Stimulated activated naive CD8-positive, alpha-beta T cell treated with anti-CD3 and anti-CD28 coated beads, Interleukin-15, amount 100 ng/mL, for 72 hours (primary cell): ENCODE results near the gene LBHD2.
"Not testable (repeated sequence)": the region's sequence is repeated elsewhere in the genome, so short reads cannot be mapped to it uniquely, and the experiment has no call there.

Source experiments
- ATAC-seq: fragments of 150-1000 bp; cut with Tn5 transposase; 2 replicates; pipeline ENCODE4 v1.10.0; 2021; ENCODE audit warnings: mild to moderate bottlenecking, moderate library complexity
- DNase-seq, 2 donors: peaks; one replicate each; pipeline ENCODE4 v3.0.0; 2021 to 2022
- H3K27ac Mint-ChIP-seq, 2 donors: one replicate each; pipeline ENCODE4 v1.8.0; 2022; ENCODE audit warnings: mild to moderate bottlenecking in 2 of 2, mixed read lengths in 2 of 2, moderate library complexity in 2 of 2
- H3K27me3 Mint-ChIP-seq: one replicate; pipeline ENCODE4 v1.8.0; 2022; ENCODE audit warnings: mixed read lengths
- H3K4me1 Mint-ChIP-seq: one replicate; pipeline ENCODE4 v1.8.0; 2022; ENCODE audit warnings: mild to moderate bottlenecking, mixed read lengths
- H3K4me3 Mint-ChIP-seq, 2 donors: one replicate each; pipeline ENCODE4 v1.8.0; 2022; ENCODE audit warnings: mild to moderate bottlenecking in 2 of 2, mixed read lengths in 2 of 2, moderate library complexity in 1 of 2
- H3K9me3 Mint-ChIP-seq, 2 donors: one replicate each; pipeline ENCODE4 v1.8.0; 2022; ENCODE audit warnings: mixed read lengths in 2 of 2

Gene LBHD2

GRCh38 chr14:103117499-103117898 is 33.5 kb downstream of the LBHD2 start:
- peaks cover 23% of the 10 kb centered on the region for H3K27me3 Mint-ChIP-seq
- not testable (repeated sequence) for DNase-seq, H3K9me3 Mint-ChIP-seq, H3K27ac Mint-ChIP-seq, H3K4me3 Mint-ChIP-seq, ATAC-seq
- peaks cover 12% of the 10 kb centered on the region for H3K4me1 Mint-ChIP-seq

GRCh38 chr14:103118018-103118662 is 34.1 kb downstream of the LBHD2 start:
- peaks cover 8% of the 10 kb centered on the region for H3K4me1 Mint-ChIP-seq
- no peak overlapping the region for H3K4me3 Mint-ChIP-seq
- no peak for DNase-seq
- H3K9me3 Mint-ChIP-seq, result no peaks in the 10 kb centered on the region
- H3K27ac Mint-ChIP-seq, result no peak overlapping the region
- no peak for ATAC-seq
- H3K27me3 Mint-ChIP-seq, result peaks cover 29% of the 10 kb centered on the region

GRCh38 chr14:103118663-103119404 is 34.8 kb downstream of the LBHD2 start:
- ATAC-seq (no peak), DNase-seq (no peak)
- Mint-ChIP-seq H3K27ac (no peak overlapping the region), H3K9me3 (no peaks in the 10 kb centered on the region), H3K4me3 (no peak overlapping the region), H3K27me3 (peaks cover 32% of the 10 kb centered on the region), H3K4me1 (peaks cover 9% of the 10 kb centered on the region)

GRCh38 chr14:103119527-103119926 is 35.5 kb downstream of the LBHD2 start:
- not testable (repeated sequence) for H3K27ac Mint-ChIP-seq, H3K4me3 Mint-ChIP-seq, ATAC-seq, H3K9me3 Mint-ChIP-seq, DNase-seq
- Mint-ChIP-seq H3K27me3 (peaks cover 39% of the 10 kb centered on the region), H3K4me1 (peaks cover 13% of the 10 kb centered on the region)

- H3K4me3 Mint-ChIP-seq, result no peak overlapping the region
- peaks cover 13% of the 10 kb centered on the region for H3K4me1 Mint-ChIP-seq
- DNase-seq, result no peak
- peaks cover 49% of the 10 kb centered on the region for H3K27me3 Mint-ChIP-seq
- ATAC-seq, result no peak
- H3K27ac Mint-ChIP-seq, result no peak overlapping the region
- no peaks in the 10 kb centered on the region for H3K9me3 Mint-ChIP-seq
Observed at GRCh38 chr14:103121121-103121845, 37.3 kb downstream of the LBHD2 start.

- no peak for ATAC-seq
- Mint-ChIP-seq H3K9me3 (no peaks in the 10 kb centered on the region), H3K27me3 (peaks cover 49% of the 10 kb centered on the region), H3K27ac (no peak overlapping the region), H3K4me3 (peak overlapping the region; percentile 35 to 44), H3K4me1 (peaks cover 13% of the 10 kb centered on the region)
- no peak for DNase-seq
Observed at GRCh38 chr14:103121846-103122584, 38.0 kb downstream of the LBHD2 start.

GRCh38 chr14:103122585-103122946 is 38.6 kb downstream of the LBHD2 start:
- Mint-ChIP-seq H3K27ac (no peak overlapping the region), H3K4me3 (peak overlapping the region; percentile 35 to 72), H3K27me3 (peaks cover 49% of the 10 kb centered on the region), H3K9me3 (no peaks in the 10 kb centered on the region), H3K4me1 (peaks cover 13% of the 10 kb centered on the region)
- ATAC-seq (peak; percentile 9), DNase-seq (no peak)

- Mint-ChIP-seq H3K4me3 (peak within 1 kb of the TSS; percentile 37 to 72), H3K9me3 (no peaks in the 10 kb centered on the region), H3K27me3 (peaks cover 49% of the 10 kb centered on the region), H3K4me1 (peaks cover 13% of the 10 kb centered on the region), H3K27ac (peak within 1 kb of the TSS in 1 of 2 donors; percentile 80)
- DNase-seq (no peak), ATAC-seq (peak; percentile 33)
Observed at GRCh38 chr14:103122947-103123633, 39.1 kb downstream of the LBHD2 start, which contains the start of gene TNFAIP2. TNFAIP2 (plus strand) TSS chr14:103123461; CDS start chr14:103126458, 2,997 bp downstream.

GRCh38 chr14:103123634-103124500 is 39.9 kb downstream of the LBHD2 start:
- peaks cover 49% of the 10 kb centered on the region for H3K27me3 Mint-ChIP-seq
- ATAC-seq (peak; percentile 26), DNase-seq (no peak)
- H3K27ac Mint-ChIP-seq, result peak overlapping the region in 1 of 2 donors; percentile 80
- peaks cover 13% of the 10 kb centered on the region for H3K4me1 Mint-ChIP-seq
- H3K9me3 Mint-ChIP-seq, result no peaks in the 10 kb centered on the region
- peak overlapping the region; percentile 37 to 60 for H3K4me3 Mint-ChIP-seq

- Mint-ChIP-seq H3K4me1 (peaks cover 13% of the 10 kb centered on the region), H3K4me3 (no peak overlapping the region), H3K27me3 (peaks cover 49% of the 10 kb centered on the region), H3K27ac (no peak overlapping the region), H3K9me3 (no peaks in the 10 kb centered on the region)
- no peak for DNase-seq
- ATAC-seq, result peak; percentile 3
Observed at GRCh38 chr14:103124501-103125001, 40.5 kb downstream of the LBHD2 start.

GRCh38 chr14:103125098-103126070 is 41.4 kb downstream of the LBHD2 start:
- Mint-ChIP-seq H3K27ac (no peak overlapping the region), H3K4me3 (no peak overlapping the region), H3K9me3 (no peaks in the 10 kb centered on the region), H3K27me3 (peaks cover 47% of the 10 kb centered on the region), H3K4me1 (peaks cover 13% of the 10 kb centered on the region)
- ATAC-seq, result no peak
- no peak for DNase-seq

- ATAC-seq (no peak), DNase-seq (no peak)
- H3K27me3 Mint-ChIP-seq, result peaks cover 38% of the 10 kb centered on the region
- no peak overlapping the region for H3K4me3 Mint-ChIP-seq
- no peak overlapping the region for H3K27ac Mint-ChIP-seq
- peaks cover 13% of the 10 kb centered on the region for H3K4me1 Mint-ChIP-seq
- no peaks in the 10 kb centered on the region for H3K9me3 Mint-ChIP-seq
Observed at GRCh38 chr14:103126088-103126872, 42.3 kb downstream of the LBHD2 start.
